IMR-90 (cell line): ENCODE results near the gene DPEP2NB. TPM values are rescaled to one million over a fixed set of nuclear protein-coding genes. Genes with fewer than 3 reads are reported as not detected.

Experiments
- ATAC-seq: fragments of 200-7000 bp; cut with Tn5 transposase; 2 replicates; pipeline ENCODE4 v1.9.1; 2020; ENCODE audit warnings: low read depth, mild to moderate bottlenecking, moderate library complexity
- BruUV-seq: library from RNA; stranded (reverse); fragments of 400-500 nt; replicated peaks from 2 replicates; lab custom pipeline; 2021; lab: Mats Ljungman, UMichigan
- CTCF ChIA-PET: fragments of 300-600 bp; formaldehyde crosslinking; extraction: SDS; loops from one replicate; lab custom pipeline; 2021; ENCODE audit warnings: antibody characterized with exemption; lab: Yijun Ruan, JAX
- POLR2A ChIA-PET: fragments of 300-600 bp; sonication (Branson Sonifier 250); formaldehyde crosslinking; loops from one replicate; lab custom pipeline; 2022; ENCODE audit warnings: antibody characterized with exemption; ENCODE audit not compliant: unreplicated experiment; lab: Charles Lee
- DNase-seq: peaks from one replicate; pipeline ENCODE4 v3.0.0; 2013
- H2AFZ ChIP-seq: replicated peaks from 2 replicates; pipeline ENCODE3; 2013; ENCODE audit warnings: low read length, mild to moderate bottlenecking; ENCODE audit not compliant: poor library complexity
- H2AK5ac ChIP-seq: 2 replicates; pipeline ENCODE4 v1.6.1; 2013; ENCODE audit warnings: low read depth, low read length, inconsistent platforms
- H2AK9ac ChIP-seq: replicated peaks from 2 replicates; pipeline ENCODE3; 2013; ENCODE audit warnings: mild to moderate bottlenecking, low read depth, low read length, moderate library complexity; ENCODE audit not compliant: poor library complexity
- H2BK120ac ChIP-seq: 2 replicates; pipeline ENCODE4 v1.6.1; 2013; ENCODE audit warnings: low read depth, low read length, inconsistent platforms
- H2BK15ac ChIP-seq: 3 replicates; pipeline ENCODE4 v1.6.1; 2013; ENCODE audit warnings: low read depth, low read length, inconsistent platforms
- H2BK20ac ChIP-seq: 2 replicates; pipeline ENCODE4 v1.6.1; 2013; ENCODE audit warnings: low read depth, mild to moderate bottlenecking, inconsistent platforms, low read length, moderate library complexity
- H2BK5ac ChIP-seq: 2 replicates; pipeline ENCODE4 v1.6.1; 2013; ENCODE audit warnings: mild to moderate bottlenecking, low read depth, low read length, inconsistent platforms; ENCODE audit not compliant: poor library complexity, severe bottlenecking
- H3K14ac ChIP-seq: replicated peaks from 2 replicates; pipeline ENCODE4 v1.6.1; 2013; ENCODE audit warnings: low read depth, low read length, inconsistent platforms
- H3K18ac ChIP-seq: 2 replicates; pipeline ENCODE4 v1.6.1; 2013; ENCODE audit warnings: low read depth, low read length, control low read depth
- H3K23ac ChIP-seq: 2 replicates; pipeline ENCODE4 v1.6.1; 2013; ENCODE audit warnings: low read depth, low read length, inconsistent platforms
- H3K27ac ChIP-seq: 2 replicates; pipeline ENCODE4 v1.5.1; 2013; ENCODE audit warnings: mild to moderate bottlenecking, control low read depth, low read length; ENCODE audit not compliant: insufficient read depth
- H3K27me3 ChIP-seq: 2 replicates; pipeline ENCODE4 v1.6.1; 2013; ENCODE audit warnings: low read length; ENCODE audit not compliant: control insufficient read depth, insufficient read depth
- H3K36me3 ChIP-seq: 2 replicates; pipeline ENCODE4 v1.6.1; 2013; ENCODE audit warnings: low read length, mixed read lengths; ENCODE audit not compliant: control insufficient read depth, insufficient read depth
- H3K4ac ChIP-seq: 2 replicates; pipeline ENCODE4 v1.6.1; 2013; ENCODE audit warnings: low read depth, low read length, inconsistent platforms
- H3K4me1 ChIP-seq: 2 replicates; pipeline ENCODE4 v1.6.1; 2013; ENCODE audit warnings: low read length, mixed read lengths; ENCODE audit not compliant: control insufficient read depth, insufficient read depth
- H3K4me2 ChIP-seq: 2 replicates; pipeline ENCODE4 v1.6.1; 2013; ENCODE audit warnings: low read depth, mild to moderate bottlenecking, control low read depth, low read length, moderate library complexity
- H3K4me3 ChIP-seq: 2 replicates; pipeline ENCODE4 v1.5.1; 2013; ENCODE audit warnings: low read depth, mild to moderate bottlenecking, control low read depth, low read length, moderate library complexity; ENCODE audit not compliant: insufficient read depth
- H3K56ac ChIP-seq: 2 replicates; pipeline ENCODE4 v1.6.1; 2013; ENCODE audit warnings: low read length, inconsistent platforms; ENCODE audit not compliant: insufficient read depth; ENCODE audit errors: extremely low read depth
- H3K79me1 ChIP-seq, 2 experiments: 2 replicates each; pipeline ENCODE4 v1.6.1; 2013; ENCODE audit warnings: low read length in 2 of 2, inconsistent platforms in 1 of 2, low read depth in 1 of 2
- H3K9ac ChIP-seq: 2 replicates; pipeline ENCODE4 v1.6.1; 2013; ENCODE audit warnings: low read depth, low read length, control low read depth
- H3K9me1 ChIP-seq: 2 replicates; pipeline ENCODE4 v1.6.1; 2013; ENCODE audit warnings: low read length, inconsistent platforms; ENCODE audit not compliant: insufficient read depth
- H3K9me3 ChIP-seq: 2 replicates; pipeline ENCODE4 v1.6.1; 2013; ENCODE audit warnings: low read length; ENCODE audit not compliant: control insufficient read depth, insufficient read depth
- H4K20me1 ChIP-seq: 2 replicates; pipeline ENCODE4 v1.6.1; 2013; ENCODE audit warnings: low read length, inconsistent platforms; ENCODE audit not compliant: insufficient read depth
- H4K5ac ChIP-seq: 2 replicates; pipeline ENCODE4 v1.6.1; 2013; ENCODE audit warnings: mild to moderate bottlenecking, low read depth, low read length, control low read depth
- H4K8ac ChIP-seq, 2 experiments: 2 replicates each; pipeline ENCODE4 v1.6.1; 2013; ENCODE audit warnings: low read depth in 2 of 2, low read length in 2 of 2, control low read depth in 1 of 2, inconsistent platforms in 1 of 2
- H4K91ac ChIP-seq: 2 replicates; pipeline ENCODE4 v1.6.1; 2013; ENCODE audit warnings: low read depth, low read length, inconsistent platforms; ENCODE audit not compliant: insufficient read depth
- CHD1 ChIP-seq: IDR thresholded peaks from 2 replicates; pipeline ENCODE4 v1.6.1; 2012; ENCODE audit warnings: low read depth, low read length, improper control_type of control experiment
- ELK1 ChIP-seq: fragments of 150-350 bp; IDR thresholded peaks from 2 replicates; pipeline ENCODE4 v1.6.1; 2016; ENCODE audit warnings: low read depth, mild to moderate bottlenecking, low read length, moderate library complexity, borderline replicate concordance
- FOS ChIP-seq: fragments of 150-350 bp; IDR thresholded peaks from 2 replicates; pipeline ENCODE4 v1.6.1; 2016; ENCODE audit warnings: low read depth, low read length
- MAFK ChIP-seq: IDR thresholded peaks from 2 replicates; pipeline ENCODE4 v1.6.1; 2012; ENCODE audit warnings: low read depth, low read length, improper control_type of control experiment
- MAZ ChIP-seq: IDR thresholded peaks from 2 replicates; pipeline ENCODE4 v1.6.1; 2012; ENCODE audit warnings: low read depth, mild to moderate bottlenecking, low read length, improper control_type of control experiment, moderate library complexity, borderline replicate concordance
- MXI1 ChIP-seq: IDR thresholded peaks from 2 replicates; pipeline ENCODE4 v1.6.1; 2012; ENCODE audit warnings: low read depth, mild to moderate bottlenecking, low read length, moderate library complexity, borderline replicate concordance
- RFX5 ChIP-seq: IDR thresholded peaks from 2 replicates; pipeline ENCODE4 v1.8.0; 2012; ENCODE audit warnings: low read depth, mild to moderate bottlenecking, low read length, moderate library complexity
- WGBS, 2 experiments: methylation state at CpG; one replicate each; pipeline versions ENCODE4 v1.1.5 to v1.1.7; 2013; ENCODE audit warnings: missing lambda C conversion rate in 2 of 2; ENCODE audit not compliant: insufficient read length in 1 of 2; ENCODE audit errors: extremely low coverage in 2 of 2; 5-methylcytosine and 5-hydroxymethylcytosine counted together
- dilution Hi-C: fragments of 300-500 bp; cut with HindIII; formaldehyde crosslinking; loops from one replicate; pipeline ENCODE4 v1.14.3; 2018; ENCODE audit warnings: low sequenced_read_pairs; ENCODE audit not compliant: unreplicated experiment
- in situ Hi-C: fragments of 300-500 bp; cut with MboI; formaldehyde crosslinking; loops from 3 replicates; pipeline ENCODE4 v1.14.3; 2019; ENCODE audit warnings: low sequenced_read_pairs, inconsistent platforms, mixed read lengths
- intact Hi-C: fragments of 100-400 bp; cut with micrococcal nuclease; formaldehyde crosslinking; loops from 2 replicates; pipeline ENCODE4 v1.10.0; 2022
- polyA plus RNA-seq, 3 experiments: library from polyadenylated mRNA; depleted of rRNA; stranded (reverse); fragments of >200 nt; gene quantifications; 2 replicates each; pipeline ENCODE4 v1.2.3, GENCODE V29; 2012; ENCODE audit warnings: low replicate concordance in 1 of 3
- total RNA-seq: library from RNA; depleted of rRNA; stranded (reverse); fragments of >200 nt; gene quantifications from 2 replicates; pipeline ENCODE4 v1.2.3, GENCODE V29; 2012
- TF ChIP-seq, protein P1 (sequence below): fragments of 150-350 bp; IDR thresholded peaks from 2 replicates; pipeline ENCODE4 v1.6.1; 2017; ENCODE audit warnings: mild to moderate bottlenecking, antibody characterized with exemption, low read length, low read depth
- TF ChIP-seq, protein P2 (sequence below): conservative IDR thresholded peaks from 2 replicates; pipeline ENCODE4 v1.5.1; 2012; ENCODE audit warnings: mild to moderate bottlenecking, low read depth, low read length, improper control_type of control experiment

DPEP2NB gene
- total and polyA plus RNA-seq, 2 of the 4 experiments (the other 2 are of a cell fraction) = not detected

- H2BK5ac ChIP-seq = no peak overlapping the region
- H3K56ac ChIP-seq = no peak overlapping the region
- intact Hi-C loops = no loop called here
- no peaks in the 10 kb centered on the region for H3K36me3 ChIP-seq
- TF ChIP-seq, protein P1, sequence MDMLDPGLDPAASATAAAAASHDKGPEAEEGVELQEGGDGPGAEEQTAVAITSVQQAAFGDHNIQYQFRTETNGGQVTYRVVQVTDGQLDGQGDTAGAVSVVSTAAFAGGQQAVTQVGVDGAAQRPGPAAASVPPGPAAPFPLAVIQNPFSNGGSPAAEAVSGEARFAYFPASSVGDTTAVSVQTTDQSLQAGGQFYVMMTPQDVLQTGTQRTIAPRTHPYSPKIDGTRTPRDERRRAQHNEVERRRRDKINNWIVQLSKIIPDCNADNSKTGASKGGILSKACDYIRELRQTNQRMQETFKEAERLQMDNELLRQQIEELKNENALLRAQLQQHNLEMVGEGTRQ = no peak
- TF ChIP-seq ELK1 (no peak), FOS (no peak), MAZ (no peak), CHD1 (no peak), MAFK (no peak), MXI1 (no peak), RFX5 (no peak)
- TF ChIP-seq, protein P2, sequence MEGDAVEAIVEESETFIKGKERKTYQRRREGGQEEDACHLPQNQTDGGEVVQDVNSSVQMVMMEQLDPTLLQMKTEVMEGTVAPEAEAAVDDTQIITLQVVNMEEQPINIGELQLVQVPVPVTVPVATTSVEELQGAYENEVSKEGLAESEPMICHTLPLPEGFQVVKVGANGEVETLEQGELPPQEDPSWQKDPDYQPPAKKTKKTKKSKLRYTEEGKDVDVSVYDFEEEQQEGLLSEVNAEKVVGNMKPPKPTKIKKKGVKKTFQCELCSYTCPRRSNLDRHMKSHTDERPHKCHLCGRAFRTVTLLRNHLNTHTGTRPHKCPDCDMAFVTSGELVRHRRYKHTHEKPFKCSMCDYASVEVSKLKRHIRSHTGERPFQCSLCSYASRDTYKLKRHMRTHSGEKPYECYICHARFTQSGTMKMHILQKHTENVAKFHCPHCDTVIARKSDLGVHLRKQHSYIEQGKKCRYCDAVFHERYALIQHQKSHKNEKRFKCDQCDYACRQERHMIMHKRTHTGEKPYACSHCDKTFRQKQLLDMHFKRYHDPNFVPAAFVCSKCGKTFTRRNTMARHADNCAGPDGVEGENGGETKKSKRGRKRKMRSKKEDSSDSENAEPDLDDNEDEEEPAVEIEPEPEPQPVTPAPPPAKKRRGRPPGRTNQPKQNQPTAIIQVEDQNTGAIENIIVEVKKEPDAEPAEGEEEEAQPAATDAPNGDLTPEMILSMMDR = no peak
- H3K4me3 ChIP-seq = no peak overlapping the region
- no peak overlapping the region for H2AK9ac ChIP-seq
- H3K9me3 ChIP-seq = no peaks in the 10 kb centered on the region
- BruUV-seq = no TSS peak
- H2BK15ac ChIP-seq = no peak overlapping the region
- no peak overlapping the region for H4K91ac ChIP-seq
- no peak overlapping the region for H3K23ac ChIP-seq
- no peak overlapping the region for H2BK20ac ChIP-seq
- H3K4me1 ChIP-seq = peaks cover 1% of the 10 kb centered on the region; the same call in 1 of the 2 replicates
- H2BK120ac ChIP-seq = no peak overlapping the region
- ATAC-seq = no peak
- no peak overlapping the region for H2AK5ac ChIP-seq
- in situ Hi-C loops = loop anchor here (10.0 kb wide), 1 partner anchor 243 kb away; no protein-coding TSS in a partner anchor
- no peak overlapping the region for H3K4ac ChIP-seq
- no peak overlapping the region for H2AFZ ChIP-seq
- dilution Hi-C loops = no loop called here
- ChIA-PET CTCF (no interaction called here), POLR2A (interaction anchor here (0.6 kb wide), 1 partner anchor 53 kb away, joined by 4 read pairs; no protein-coding TSS in a partner anchor)
- H3K18ac ChIP-seq = no peak overlapping the region
- no peak overlapping the region for H3K14ac ChIP-seq
- WGBS, 2 experiments = 94% methylated on average over 21 of the region's 49 CpGs; no CpG with 5 or more reads in 1 of the 2 experiments
- no peaks in the 10 kb centered on the region for H4K20me1 ChIP-seq
- no peak for DNase-seq
- H3K9me1 ChIP-seq = no peaks in the 10 kb centered on the region
- H4K8ac ChIP-seq = no peak overlapping the region
- H3K4me2 ChIP-seq = no peak overlapping the region
- H3K79me1 ChIP-seq = no peaks in the 10 kb centered on the region
- no peak overlapping the region for H3K9ac ChIP-seq
- H3K27me3 ChIP-seq = peaks cover 17% of the 10 kb centered on the region
- H3K27ac ChIP-seq = no peak overlapping the region
- H4K5ac ChIP-seq = no peak overlapping the region
Measured at GRCh38 chr16:67982011-67982696, 33.6 kb downstream of the DPEP2NB start.
